CD4-positive, alpha-beta T cell treated with Interferon gamma for 1 hour (primary cell): Measurements from ENCODE around the gene DNAAF6.
"Not testable (repeated sequence)": the region's sequence is repeated elsewhere in the genome, so short reads cannot be mapped to it uniquely, and the experiment has no call there.

ENCODE experiments used
- DNase-seq: peaks from one replicate; pipeline ENCODE4 v3.0.0-alpha.2; 2020

The DNAAF6 gene

GRCh38 chrX:107205770-107206696 lies at the start of gene DNAAF6, which contains the start of gene NUP62CL:
Gene DNAAF6, plus strand, starts transcription at chrX:107206611. Its CDS starts 6,265 bp downstream, at chrX:107212876.
Gene NUP62CL, minus strand, starts transcription at chrX:107206433. Its CDS starts 31,287 bp downstream, at chrX:107175146.
- DNase-seq, result peak; percentile 83

- not testable (repeated sequence) for DNase-seq
These were observed 48.8 kb upstream of the DNAAF6 start for GRCh38 chrX:107157618-107158017.

GRCh38 chrX:107167163-107167921 lies 39.1 kb upstream of the DNAAF6 start:
- DNase-seq, result no peak

- DNase-seq, result no peak
These were observed 38.2 kb upstream of the DNAAF6 start for GRCh38 chrX:107168257-107168656.

DNA sequence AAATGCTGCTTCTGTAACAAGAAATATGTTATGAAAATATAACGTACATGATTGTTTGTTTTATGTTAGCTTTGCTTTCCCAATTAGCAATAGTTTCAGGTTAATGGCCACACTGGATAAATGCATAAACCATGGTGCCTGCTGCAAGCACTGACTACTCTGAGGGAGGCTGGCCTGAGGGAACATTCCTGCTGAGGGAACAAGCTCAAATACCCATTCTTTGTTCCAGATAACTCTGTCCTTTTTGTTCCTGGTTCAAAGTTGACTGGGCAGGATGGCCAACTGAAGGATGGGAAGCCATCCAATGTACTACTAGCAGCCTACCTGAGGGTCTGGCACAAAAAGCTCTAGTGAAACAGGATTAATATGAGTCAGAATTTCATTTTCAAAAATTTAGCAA lies 37.7 kb upstream of the DNAAF6 start:
- DNase-seq, result no peak

DNA sequence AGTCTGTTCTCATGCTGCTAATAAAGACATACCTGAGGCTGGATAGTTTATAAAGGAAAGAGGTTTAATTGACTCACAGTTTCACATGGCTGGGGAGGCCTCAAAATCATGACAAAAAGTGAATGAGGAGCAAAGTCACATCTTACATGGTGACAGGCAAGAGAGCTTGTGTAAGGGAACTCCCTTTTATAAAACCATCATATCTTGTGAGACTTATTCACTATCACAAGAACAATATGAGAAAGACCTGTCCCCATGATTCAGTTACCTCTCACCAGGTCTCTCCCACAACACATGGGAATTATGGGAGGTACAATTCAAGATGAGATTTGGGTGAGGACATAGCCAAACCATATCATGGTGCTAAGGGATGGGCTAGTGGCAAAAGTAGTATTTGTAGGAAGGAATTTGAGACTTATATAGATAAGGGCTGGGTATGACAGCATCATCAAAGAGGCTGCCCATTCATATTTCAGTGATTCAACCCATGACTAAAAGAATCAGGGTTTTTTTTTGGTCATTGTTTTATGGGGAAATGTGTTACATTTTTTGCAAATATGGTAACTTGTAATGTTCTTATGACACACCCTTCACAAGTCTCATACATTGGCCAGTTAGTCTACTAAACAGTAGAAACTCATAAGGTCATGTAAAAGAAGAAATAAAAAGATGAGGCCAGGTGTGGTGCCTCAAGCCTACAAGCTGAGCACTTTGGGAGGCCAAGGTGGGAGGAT lies 34.9 kb upstream of the DNAAF6 start:
- no peak for DNase-seq

- DNase-seq, result no peak
These were observed 9.1 kb upstream of the DNAAF6 start for GRCh38 chrX:107197319-107197718.

DNA sequence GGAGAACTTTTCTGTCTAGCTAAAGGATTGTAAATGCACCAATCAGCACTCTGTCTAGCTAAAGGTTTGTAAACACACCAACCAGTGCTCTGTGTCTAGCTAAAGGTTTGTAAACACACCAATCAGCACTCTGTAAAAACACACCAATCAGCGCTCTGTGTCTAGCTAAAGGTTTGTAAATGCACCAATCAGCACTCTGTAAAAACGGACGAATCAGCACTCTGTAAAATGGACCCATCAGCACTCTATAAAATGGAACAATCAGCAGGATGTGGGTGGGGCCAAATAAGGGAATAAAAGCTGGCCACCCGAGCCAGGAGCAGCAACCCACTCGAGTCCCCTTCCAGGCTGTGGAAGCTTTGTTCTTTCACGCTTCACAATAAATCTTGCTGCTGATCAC lies 8.3 kb upstream of the DNAAF6 start:
- not testable (repeated sequence) for DNase-seq

- DNase-seq, result no peak
These were observed 6.9 kb upstream of the DNAAF6 start for GRCh38 chrX:107199491-107199890.

DNA sequence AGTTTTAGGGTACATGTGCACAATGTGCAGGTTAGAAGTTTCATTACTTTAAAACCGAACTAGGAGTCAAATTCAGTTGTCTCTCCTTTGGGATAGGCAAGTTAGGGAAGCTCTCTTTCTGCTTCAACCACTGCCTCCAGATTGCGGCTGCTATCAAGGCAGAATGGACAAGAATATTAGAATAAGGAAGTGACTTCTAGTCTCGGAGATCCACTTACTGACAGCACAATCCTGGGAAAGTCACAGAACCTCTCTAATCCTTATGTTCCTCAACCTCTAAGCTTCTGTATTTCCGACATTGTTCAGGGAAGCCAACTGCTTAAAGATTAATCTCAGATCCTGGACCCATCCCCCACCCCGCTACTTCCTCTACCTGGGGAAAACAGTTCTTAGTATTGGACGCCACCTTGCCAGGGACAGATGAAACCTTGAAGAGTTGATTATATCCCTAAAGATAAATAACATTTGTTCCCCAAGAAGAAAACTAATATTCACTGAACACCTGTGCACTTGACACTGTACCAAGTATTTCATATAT lies 2.3 kb upstream of the DNAAF6 start:
- no peak for DNase-seq

GRCh38 chrX:107206697-107207065 lies 270 bp downstream of the DNAAF6 start:
- DNase-seq, result no peak

DNA sequence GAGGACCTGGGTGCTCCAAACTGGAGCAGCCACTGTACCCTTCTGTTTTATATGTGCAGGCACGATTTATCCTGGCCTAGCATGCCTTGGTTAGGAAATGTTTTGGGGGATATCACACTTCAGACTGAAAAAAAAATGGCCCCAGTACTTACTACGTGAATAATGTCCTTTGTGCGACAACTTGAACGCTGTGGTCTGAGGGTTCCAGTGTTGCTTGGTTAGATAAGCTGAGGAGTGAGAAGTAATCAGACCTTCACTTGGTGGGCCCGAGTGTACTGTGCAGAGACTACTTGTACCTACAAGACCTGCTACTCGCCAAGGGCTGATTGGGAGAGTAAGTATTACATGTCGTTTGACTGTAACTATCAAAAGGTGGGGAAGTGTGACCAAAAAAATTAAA lies 678 bp downstream of the DNAAF6 start:
- no peak for DNase-seq

GRCh38 chrX:107207943-107208342 lies 1.5 kb downstream of the DNAAF6 start:
- no peak for DNase-seq

DNA sequence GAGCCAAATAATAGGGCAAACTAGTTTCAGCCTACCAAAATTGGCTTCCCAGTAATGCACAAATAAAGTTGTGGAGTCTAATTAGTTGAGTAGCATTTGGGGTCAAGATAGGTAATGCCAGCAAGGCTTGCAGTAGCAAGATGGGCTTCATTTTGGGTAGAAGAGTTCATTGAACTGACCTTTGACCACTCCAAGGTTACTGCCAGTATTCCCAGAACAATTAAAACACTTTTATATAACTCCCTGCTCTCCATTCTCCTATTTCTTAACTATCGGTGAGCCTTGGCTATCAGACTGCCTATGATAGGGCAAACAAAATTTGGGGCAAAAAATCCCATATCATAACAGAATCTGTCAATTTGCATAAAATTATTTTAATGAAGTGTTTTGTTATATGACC lies 7.1 kb downstream of the DNAAF6 start:
- DNase-seq, result no peak

DNA sequence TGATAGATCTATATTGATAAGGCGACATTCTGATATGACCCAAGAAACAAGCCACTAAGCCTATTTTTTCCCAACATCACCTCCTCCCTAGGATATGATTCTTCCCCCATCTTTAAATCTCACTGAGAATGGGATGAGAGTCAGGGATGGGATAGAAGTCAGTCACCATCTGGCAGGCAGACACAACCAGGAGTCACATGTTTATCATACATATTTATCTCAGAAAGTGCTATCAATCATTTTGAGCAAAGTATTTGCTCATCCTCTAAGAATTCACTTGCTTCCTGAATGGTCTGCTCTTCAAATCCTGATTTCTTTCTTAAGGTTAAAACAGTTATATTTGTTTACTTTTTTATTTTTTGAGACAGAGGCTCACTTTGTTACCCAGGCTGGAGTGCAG lies 20.3 kb downstream of the DNAAF6 start:
- no peak for DNase-seq

DNA sequence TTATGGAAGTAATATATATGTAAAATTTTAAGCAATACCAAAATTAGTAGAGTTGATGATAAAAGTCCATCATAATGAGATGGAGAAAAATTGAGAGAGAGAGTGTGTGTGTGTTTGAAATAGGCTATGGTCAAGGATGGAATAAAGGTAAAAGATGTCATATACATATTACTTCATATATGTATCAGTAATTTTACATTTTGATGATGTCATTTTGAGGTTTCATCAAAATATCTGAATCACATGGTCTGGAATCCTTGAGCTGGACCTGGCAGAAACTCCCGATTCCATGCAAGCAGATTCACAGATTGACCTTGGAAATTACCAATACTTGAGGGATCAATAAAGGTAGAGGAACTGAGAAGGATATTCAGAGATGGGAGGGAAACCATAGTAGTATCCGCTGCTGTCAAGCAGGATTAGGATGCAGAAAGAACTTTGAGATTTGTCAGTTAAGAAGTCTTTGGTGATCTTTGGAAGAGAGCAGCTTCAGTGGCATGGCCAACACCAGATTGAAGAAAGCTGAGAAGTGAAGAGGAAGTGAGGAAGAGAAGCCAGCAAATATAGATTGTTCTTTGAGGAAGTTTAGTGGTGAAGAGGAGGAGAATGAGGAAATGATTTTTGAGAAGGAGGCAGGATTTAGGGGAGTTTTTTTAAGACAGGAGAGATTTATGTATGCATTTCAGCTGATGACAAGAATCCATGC lies 21.5 kb downstream of the DNAAF6 start:
- DNase-seq, result no peak

DNA sequence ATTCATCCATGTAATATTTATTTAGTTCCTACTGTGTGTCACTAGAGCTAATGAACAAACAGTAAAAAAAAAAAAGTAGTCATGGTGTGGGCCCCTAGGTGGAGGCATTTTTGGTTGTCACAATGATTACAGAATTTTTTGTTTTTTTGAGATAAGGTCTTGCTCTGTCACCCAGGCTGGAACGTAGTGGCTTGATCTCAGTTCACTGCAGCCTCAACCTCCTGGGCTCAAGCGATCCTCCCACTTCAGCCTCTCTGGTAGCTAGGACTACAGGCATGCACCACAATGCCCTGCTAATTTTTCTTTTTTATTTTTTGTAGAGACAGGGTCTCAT lies 22.0 kb downstream of the DNAAF6 start:
- no peak for DNase-seq

DNA sequence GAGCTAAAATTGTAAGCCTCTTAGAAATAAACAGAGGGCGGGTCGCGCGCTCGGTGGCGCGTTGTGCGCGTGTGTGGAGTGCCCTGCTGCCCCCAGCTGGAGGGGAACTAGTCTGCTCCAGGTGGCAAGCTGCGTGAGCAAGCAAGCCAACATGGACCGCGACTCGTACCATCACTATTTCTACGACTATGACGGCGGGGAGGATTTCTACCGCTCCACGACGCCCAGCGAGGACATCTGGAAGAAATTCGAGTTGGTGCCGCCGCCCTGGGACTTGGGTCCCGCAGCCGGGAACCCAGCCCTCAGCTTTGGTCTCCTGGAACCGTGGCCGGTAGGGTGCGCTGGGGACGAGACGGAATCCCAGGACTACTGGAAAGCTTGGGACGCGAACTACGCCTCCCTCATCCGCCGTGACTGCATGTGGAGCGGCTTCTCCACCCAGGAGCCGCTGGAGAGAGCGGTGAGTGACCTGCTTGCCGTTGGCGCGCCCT lies 66.1 kb downstream of the DNAAF6 start:
- DNase-seq, result no peak

- no peak for DNase-seq
These were observed 67.4 kb downstream of the DNAAF6 start for GRCh38 chrX:107273795-107274194.

- no peak for DNase-seq
These were observed 82.3 kb downstream of the DNAAF6 start for GRCh38 chrX:107288676-107289075.

DNA sequence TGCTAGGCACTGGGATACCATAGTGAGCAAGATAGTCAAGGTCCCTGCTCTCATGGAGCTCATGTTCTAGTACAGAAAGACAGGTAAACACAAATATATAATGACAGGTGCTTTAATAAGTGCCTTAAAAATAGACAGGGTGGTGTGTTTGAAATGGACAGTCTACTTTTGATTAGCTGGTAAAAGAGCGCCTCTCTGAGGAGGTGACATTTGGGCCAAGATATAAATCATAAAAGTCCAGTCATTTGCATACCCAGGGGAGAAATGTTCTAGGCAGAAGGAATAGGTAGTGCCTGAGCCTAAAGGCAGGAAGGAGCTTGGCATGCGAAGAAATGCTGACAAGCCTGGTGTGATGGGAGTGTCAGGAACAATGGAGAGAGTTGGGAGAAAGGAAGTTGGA lies 83.6 kb downstream of the DNAAF6 start:
- DNase-seq, result no peak

DNA sequence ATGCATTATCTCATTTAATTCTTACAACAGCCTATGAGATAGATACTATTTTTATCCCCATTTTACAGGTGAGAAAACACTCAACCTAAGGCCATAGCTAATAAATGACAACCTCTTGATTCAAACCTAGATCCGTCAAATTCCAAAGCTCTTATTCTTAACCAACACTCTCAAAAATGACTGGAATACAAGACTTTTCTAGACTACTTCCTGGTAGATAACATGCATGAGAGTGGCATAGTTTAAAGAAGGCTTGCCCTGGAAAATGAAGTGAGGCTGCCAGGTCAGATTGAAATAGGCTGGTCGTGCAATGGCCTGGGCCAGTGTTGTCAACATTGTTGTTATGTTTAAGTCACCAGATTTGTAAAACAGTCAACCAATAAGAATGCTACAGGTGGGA lies 86.6 kb downstream of the DNAAF6 start:
- no peak for DNase-seq
